Erythroblast (primary cell): Measurements from ENCODE around the gene ZMYM2.

Experiments used
- GATA1 ChIP-seq: IDR thresholded peaks from 2 replicates; pipeline ENCODE4 v1.6.1; 2011; ENCODE audit warnings: low read depth, mild to moderate bottlenecking, control low read depth, low read length, moderate library complexity
- POLR2A ChIP-seq: IDR thresholded peaks from 2 replicates; pipeline ENCODE4 v1.6.1; 2011; ENCODE audit warnings: mild to moderate bottlenecking, low read length

GRCh38 chr13:20125129-20125782, 166.7 kb downstream of the ZMYM2 start:
- TF ChIP-seq POLR2A (no peak), GATA1 (no peak)
